ENCODE results near the gene CFAP46.

DNA sequence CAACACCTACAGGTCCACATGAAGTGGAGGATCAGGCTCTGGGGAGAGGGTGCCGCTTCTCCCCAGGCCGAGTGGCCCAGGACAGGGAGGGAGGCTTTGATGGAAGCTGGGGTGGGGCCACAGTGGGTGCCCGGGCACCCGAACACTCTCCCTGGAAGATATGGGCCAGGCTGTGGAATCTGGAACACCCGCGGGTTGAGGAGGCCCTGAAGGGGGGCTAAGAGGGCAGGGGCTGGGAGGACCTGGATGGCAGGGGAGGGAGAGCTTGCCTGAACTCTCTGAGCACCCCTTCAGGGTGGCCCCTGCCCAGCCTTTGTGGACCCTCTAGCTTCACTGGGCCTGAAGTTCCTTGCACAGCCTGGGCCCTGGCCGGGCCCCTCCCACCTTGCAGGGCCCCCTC lies 151.9 kb downstream of the CFAP46 start:
- TF ChIP-seq, protein P1, sequence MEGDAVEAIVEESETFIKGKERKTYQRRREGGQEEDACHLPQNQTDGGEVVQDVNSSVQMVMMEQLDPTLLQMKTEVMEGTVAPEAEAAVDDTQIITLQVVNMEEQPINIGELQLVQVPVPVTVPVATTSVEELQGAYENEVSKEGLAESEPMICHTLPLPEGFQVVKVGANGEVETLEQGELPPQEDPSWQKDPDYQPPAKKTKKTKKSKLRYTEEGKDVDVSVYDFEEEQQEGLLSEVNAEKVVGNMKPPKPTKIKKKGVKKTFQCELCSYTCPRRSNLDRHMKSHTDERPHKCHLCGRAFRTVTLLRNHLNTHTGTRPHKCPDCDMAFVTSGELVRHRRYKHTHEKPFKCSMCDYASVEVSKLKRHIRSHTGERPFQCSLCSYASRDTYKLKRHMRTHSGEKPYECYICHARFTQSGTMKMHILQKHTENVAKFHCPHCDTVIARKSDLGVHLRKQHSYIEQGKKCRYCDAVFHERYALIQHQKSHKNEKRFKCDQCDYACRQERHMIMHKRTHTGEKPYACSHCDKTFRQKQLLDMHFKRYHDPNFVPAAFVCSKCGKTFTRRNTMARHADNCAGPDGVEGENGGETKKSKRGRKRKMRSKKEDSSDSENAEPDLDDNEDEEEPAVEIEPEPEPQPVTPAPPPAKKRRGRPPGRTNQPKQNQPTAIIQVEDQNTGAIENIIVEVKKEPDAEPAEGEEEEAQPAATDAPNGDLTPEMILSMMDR (IDR thresholded peaks at IDR 0.05; ENCODE audit: borderline replicate concordance, extremely low read depth, low read length, poor library complexity, severe bottlenecking): no peak
- TF ChIP-seq EZH2 (IDR thresholded peaks at IDR 0.05; ENCODE audit: borderline replicate concordance, low read depth, low read length, severe bottlenecking): no peak
